ENCODE data around the gene GUK1.

Gene GUK1

GRCh38 chr1:228104526-228105269, 35.4 kb upstream of the GUK1 start:
- H3K4me3 ChIP-seq (ENCODE audit: control insufficient read depth, low read depth, low read length): no peak overlapping the region
- no peak for DNase-seq (ENCODE audit: low read depth)
- no peak for TF ChIP-seq CTCF (IDR thresholded peaks at IDR 0.05; ENCODE audit: control insufficient read depth, insufficient read depth, low read depth, low read length, missing control alignments)

GRCh38 chr1:228105270-228105995, 34.6 kb upstream of the GUK1 start:
- DNase-seq (ENCODE audit: low read depth): no peak
- H3K4me3 ChIP-seq (ENCODE audit: control insufficient read depth, low read depth, low read length): no peak overlapping the region
- TF ChIP-seq CTCF (IDR thresholded peaks at IDR 0.05; ENCODE audit: control insufficient read depth, insufficient read depth, low read depth, low read length, missing control alignments): no peak

- H3K4me3 ChIP-seq (ENCODE audit: control insufficient read depth, low read depth, low read length): no peak overlapping the region
- TF ChIP-seq CTCF (IDR thresholded peaks at IDR 0.05; ENCODE audit: control insufficient read depth, insufficient read depth, low read depth, low read length, missing control alignments): no peak
- no peak for DNase-seq (ENCODE audit: low read depth)
These were observed 33.9 kb upstream of the GUK1 start for GRCh38 chr1:228105996-228106799.

- no peak overlapping the region for H3K4me3 ChIP-seq (ENCODE audit: control insufficient read depth, low read depth, low read length)
- no peak for TF ChIP-seq CTCF (IDR thresholded peaks at IDR 0.05; ENCODE audit: control insufficient read depth, insufficient read depth, low read depth, low read length, missing control alignments)
- DNase-seq (ENCODE audit: low read depth): no peak
These were observed 33.4 kb upstream of the GUK1 start for GRCh38 chr1:228106800-228107054.

- no peak for DNase-seq (ENCODE audit: low read depth)
These were observed 32.4 kb upstream of the GUK1 start for GRCh38 chr1:228107636-228108035.

More at GRCh38 chr1:228107636-228108035, 32.4 kb upstream of the GUK1 start:
- no peak for TF ChIP-seq CTCF (IDR thresholded peaks at IDR 0.05; ENCODE audit: control insufficient read depth, insufficient read depth, low read depth, low read length, missing control alignments)
- H3K4me3 ChIP-seq (ENCODE audit: control insufficient read depth, low read depth, low read length): no peak overlapping the region
